Adrenal gland (tissue), 5 donors: ENCODE results near the gene PARP6.

Experiments
- CTCF ChIP-seq, 6 experiments: fragments of 450-650 bp in 4 of 6; fragments of 200-600 bp in 2 of 6; sonication (generic) in 1 of 6; IDR thresholded peaks; 1 replicate in 5 of 6; 2 replicates in 1 of 6; pipeline versions ENCODE4 v1.5.1 to v1.8.0; 2016 to 2021; ENCODE audit warnings: antibody characterized with exemption in 6 of 6, mild to moderate bottlenecking in 2 of 6, moderate library complexity in 1 of 6
- POLR2A ChIP-seq, 2 donors: fragments of 450-650 bp; IDR thresholded peaks; one replicate each; pipeline ENCODE4 v1.6.1; 2017; ENCODE audit warnings: antibody characterized with exemption in 2 of 2, mild to moderate bottlenecking in 2 of 2, moderate library complexity in 1 of 2
- donor health status: DM: no; HTN: no; CAD: no.

- TF ChIP-seq CTCF (IDR thresholded peaks at IDR 0.05): no peak
- TF ChIP-seq POLR2A (IDR thresholded peaks at IDR 0.05): peak; percentile 25 to 74
Observed at GRCh38 chr15:72237029-72237852, 35.1 kb downstream of the PARP6 start.
